Mucosa of gallbladder (tissue), 1 donor: ENCODE results near the gene DRAP1. TPM values are rescaled to one million over a fixed set of nuclear protein-coding genes. Genes with fewer than 3 reads are reported as not detected.
"Not testable (repeated sequence)": the region's sequence is repeated elsewhere in the genome, so short reads cannot be mapped to it uniquely, and the experiment has no call there.

Experiments
- DNase-seq: peaks from one replicate; pipeline ENCODE4 v3.0.0-alpha.2; 2020; ENCODE audit warnings: low spot score
- total RNA-seq: library from RNA; stranded (reverse); gene quantifications from one replicate; pipeline ENCODE4 v1.2.1, GENCODE V29; 2021
- donor health status: DM: no; HTN: no; CAD: no.

Gene DRAP1
- total RNA-seq, 1 donor from 2014 or later, result 90.1 TPM

- DNase-seq, result no peak
Measured at GRCh38 chr11:65886826-65887722, 32.2 kb upstream of the DRAP1 start.

GRCh38 chr11:65887723-65888162, 31.5 kb upstream of the DRAP1 start:
- DNase-seq, result no peak

- peak; percentile 97 for DNase-seq
Measured at GRCh38 chr11:65888163-65888814, 30.9 kb upstream of the DRAP1 start, which contains the start of gene FIBP. TSS of gene FIBP (minus strand) at chr11:65888471. CDS start at chr11:65888418, 53 bp downstream.

DNA sequence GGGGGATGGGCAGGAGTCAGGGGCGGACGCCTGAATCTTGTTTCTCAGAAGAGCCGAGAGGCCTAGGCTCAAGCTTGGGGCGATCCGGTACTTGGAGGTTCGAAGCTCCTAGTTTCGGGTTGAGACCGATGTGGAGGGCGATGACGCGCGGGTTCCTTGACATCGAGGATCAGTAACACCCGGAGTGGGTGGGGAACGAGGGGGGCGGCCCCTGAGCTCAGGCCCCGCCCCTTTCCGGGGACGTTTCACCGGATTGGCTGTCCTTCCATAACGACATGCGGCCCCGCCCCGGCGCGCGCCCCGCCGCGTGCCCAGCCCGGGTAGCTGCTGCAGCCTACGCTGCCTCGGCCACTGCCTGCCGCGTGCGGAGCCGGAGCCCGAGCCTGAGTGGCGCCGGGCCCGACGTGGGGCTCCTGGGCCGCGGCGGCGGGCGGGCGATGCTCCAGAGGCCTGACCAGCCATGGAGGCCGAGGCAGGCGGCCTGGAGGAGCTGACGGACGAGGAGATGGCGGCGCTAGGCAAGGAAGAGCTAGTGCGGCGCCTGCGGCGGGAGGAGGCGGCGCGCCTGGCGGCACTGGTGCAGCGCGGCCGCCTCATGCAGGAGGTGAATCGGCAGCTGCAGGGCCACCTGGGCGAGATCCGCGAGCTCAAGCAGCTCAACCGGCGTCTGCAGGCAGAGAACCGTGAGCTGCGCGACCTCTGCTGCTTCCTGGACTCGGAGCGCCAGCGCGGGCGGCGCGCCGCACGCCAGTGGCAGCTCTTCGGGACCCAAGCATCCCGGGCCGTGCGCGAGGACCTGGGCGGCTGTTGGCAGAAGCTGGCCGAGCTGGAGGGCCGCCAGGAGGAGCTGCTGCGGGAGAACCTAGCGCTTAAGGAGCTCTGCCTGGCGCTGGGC, 28.7 kb upstream of the DRAP1 start, which contains the start of gene CCDC85B:
Gene CCDC85B, plus strand, starts transcription at position 350 of the 895 bp plus-strand sequence. Its CDS starts 111 bp downstream, at position 461.
- peak; percentile 99 for DNase-seq

DNA sequence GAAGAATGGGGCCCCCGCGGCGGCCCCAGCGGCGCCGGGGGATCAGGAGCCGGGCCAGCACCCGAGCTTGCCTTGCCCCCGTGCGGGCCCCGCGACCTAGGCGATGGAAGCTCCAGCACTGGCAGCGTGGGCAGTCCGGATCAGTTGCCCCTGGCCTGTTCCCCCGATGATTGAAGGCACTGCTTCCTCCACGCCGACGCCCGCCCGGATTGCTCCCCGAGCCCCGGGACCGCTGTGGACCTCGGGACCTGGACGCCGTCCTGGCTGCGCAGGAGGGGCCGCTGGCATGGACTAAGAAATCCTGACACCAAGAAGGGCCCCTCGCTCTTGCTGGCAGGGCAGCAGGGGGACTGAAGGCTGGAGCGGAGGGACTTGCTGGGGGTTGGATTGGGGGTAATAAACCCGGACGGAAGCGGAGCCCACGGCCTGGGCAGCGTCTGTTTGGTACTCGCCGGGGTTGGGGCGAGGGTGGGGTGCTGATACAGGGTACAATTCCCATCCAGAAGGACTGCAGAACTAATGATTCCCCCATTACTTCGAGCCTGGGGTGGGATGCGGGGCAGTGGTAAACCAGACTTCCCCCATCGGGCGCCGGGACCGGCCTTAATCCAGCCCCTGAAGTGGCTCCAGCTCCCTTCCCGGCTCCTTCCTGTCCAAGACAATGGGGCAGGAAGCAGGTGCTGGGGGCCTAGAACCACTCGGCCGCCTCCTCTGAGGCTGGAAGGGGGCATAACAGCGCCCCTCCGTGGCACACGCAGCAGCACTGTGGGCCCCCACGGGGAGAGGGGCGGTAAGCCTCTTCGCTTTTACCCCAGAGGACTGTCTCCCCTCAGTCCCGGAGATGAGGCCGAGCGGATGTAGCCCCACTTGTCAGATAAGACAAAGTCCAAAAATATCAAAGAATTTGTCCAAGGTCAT, 27.7 kb upstream of the DRAP1 start:
- no peak for DNase-seq

- not testable (repeated sequence) for DNase-seq
Measured at GRCh38 chr11:65892137-65892540, 27.1 kb upstream of the DRAP1 start.

- DNase-seq, result no peak
Measured at GRCh38 chr11:65892661-65893317, 26.4 kb upstream of the DRAP1 start.

DNA sequence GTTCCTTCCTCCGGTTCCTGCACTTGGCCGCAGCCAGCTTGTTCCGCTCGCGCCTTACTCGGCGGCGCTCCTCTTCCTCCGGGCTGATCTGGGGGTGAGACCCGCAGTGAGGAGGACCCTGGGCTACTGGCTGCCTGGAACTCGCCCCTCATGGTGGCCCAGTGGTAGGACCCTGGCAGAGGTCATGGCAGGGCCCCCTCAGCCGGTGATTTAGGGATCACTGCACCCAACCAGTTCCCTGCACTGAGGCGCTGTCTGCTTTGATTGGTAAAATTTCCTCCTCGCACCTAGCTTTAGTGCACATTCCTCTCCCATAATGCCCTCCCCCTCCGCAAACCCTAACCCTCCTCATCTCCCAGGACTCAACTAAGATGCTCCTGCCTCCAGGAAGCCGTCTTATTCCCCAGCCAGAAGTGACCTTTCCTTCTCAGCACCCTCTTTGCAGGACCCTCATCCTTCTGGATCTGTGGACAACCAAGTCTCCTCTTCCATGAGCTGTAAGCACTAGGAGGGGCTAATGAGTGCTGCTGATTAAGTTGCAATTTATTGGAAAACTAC, 25.1 kb upstream of the DRAP1 start:
- no peak for DNase-seq

DNA sequence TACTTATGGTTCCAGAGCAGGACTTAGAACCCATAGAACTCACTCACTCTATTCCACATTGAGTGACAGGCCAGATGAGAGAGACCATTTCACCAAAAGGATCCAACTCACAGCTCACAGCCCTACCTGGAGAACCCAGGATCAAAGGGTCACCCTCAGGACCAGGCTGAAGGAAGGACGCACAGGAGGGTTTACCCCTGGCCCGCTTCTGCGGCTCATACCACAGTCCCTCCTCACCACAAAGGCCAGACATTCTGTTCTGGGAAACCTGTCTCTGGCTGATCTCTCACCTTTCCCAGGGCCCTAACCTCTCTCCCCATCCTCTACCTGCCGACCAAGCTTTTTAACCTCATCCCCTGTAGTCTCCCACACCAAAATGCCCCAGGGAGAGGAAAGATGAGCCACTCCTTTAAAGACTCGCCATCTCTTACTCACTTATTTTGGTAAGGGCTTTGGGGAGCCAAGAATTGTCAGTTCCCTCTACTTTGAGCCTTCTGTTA, 23.7 kb upstream of the DRAP1 start:
- DNase-seq, result no peak

DNA sequence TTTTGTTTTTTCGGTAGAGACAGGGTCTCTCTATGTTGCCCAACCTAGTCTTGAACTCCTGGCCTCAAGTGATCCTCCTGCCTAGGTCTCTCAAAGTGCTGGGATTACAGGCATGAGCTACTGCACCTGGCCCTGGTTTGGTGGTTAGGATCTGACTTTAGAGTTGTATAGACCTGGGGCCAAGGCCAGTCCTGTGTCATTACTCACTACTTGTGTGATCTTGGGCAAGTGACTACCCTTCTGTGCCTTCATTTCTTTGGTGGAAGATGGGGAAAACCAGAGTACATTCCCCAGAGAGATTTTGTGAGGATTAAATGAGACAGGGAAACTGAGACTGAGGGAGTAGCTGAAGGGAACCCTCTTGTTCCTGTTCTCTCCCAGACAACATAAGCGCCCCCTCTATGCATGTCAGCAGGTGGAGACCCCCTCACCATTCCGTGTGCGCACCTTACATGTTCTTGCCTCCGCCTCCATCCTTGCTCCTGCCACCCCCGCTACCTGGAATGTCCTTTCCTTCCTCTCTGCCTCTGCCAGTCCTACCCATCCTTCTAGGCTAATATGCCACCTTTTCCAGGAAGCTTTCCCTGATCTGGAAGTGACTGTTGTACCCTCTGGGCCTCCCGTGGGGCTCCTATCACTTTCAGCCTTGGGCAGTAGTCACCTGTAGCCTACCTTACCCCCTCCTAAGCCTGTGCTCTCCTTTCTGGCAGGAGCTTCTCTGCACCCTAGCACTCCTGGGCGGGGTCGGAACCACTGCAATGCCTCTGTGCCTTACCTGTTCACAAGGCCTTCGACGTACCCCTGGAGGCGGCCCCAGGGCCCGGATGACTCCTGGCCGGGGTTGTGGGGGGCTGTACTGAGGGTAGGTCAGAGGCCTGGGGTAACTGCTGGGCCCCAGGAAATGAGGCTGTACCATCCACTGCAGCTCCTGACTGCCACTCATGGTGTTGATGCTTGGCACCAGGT, 22.9 kb upstream of the DRAP1 start:
- DNase-seq, result no peak

DNA sequence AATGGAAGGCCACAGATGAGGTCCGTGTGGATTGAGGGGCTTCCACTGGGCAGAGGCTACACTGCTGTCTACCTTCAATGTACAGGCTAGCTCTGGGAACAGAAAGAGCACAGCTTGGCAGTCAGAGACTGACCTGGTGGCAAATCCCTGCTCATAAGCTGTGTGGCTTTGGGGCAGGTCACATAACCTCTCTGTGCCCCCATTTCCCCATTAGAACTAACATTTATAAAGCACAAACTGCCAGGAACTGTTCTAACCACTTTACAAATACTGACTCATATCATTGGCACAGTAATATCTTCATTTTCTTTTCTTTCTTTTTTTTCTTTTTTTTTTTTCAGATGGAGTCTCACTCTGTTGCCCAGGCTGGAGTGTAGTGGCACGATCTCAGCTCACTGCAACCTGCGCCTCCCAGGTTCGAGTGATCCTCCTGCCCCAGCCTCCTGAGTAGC, 22.2 kb upstream of the DRAP1 start:
- DNase-seq, result no peak

GRCh38 chr11:65898656-65899355, 20.4 kb upstream of the DRAP1 start:
- DNase-seq, result no peak

DNA sequence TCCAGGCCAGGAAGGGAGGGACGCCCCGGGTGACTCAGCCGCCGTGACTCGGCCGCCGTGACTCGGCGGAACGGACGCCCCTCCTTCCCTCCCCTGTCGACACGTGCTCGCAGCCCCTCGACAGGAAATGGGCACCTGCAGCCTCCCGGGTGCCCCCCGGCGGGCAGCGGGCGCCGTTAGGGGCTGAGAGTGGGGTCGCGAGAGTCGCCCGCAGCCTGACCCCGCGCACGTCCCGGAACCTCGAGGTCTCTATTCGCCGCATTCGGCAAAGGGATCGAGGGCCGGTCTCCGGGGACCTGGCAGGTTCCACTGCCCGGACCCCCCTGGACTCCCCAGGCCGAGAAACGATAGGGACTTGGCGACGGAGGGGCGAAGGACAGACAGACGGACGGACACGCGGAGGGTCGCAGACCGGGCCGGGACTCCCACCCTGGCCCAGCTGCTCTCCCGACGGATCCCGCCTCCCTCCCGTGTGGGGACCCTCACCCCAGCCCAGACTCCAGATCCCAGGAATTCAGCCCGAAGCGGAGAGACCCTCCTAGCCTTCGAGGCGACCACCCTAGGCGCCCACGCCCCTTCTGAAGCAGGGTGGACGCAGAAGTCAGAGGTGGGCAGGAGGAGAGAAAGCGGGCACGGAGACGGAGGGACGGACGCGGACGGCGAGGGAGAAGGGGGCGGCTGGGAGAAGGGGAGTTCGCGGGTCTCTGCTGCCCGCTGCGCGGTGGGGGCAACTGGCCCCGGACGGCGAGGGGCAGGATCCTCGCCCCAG, 19.7 kb upstream of the DRAP1 start:
- DNase-seq, result no peak

DNA sequence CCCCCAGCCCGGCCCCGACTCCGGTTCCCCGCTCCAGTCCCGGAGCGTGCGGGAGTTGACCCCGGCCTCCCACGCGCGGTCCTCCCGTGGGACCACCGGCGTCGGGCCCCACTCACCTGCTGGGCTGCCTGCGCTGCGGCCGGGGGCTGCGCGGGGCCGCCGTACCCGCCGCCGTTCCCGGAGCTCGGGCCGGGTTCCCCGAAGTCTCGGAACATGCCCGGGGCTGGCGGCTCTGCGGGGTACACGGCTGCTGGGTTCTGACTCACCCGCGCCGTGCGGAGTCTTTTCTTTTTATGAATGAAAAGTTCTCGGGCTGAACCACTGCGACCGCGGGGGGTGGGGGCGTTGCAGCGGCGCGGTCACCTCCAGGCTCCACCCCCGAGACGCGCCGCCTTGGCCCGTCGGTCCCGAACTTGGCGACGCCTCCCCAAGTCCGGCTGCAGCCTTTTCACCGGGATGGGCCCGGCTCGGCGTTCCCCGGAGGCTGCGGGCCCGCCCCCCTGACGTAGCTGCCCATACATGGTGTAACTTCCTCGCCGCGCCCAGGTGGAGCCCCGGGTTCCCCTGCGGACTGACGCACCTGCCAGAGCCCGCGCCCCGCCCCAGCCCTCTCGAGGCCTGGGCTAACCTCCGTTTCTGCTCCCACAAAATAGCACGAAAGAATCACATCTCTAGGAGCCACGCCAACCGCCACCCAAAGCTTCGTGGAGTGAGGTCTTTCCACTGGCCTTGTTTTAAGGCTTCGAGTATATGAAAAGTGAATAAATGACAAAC, 18.9 kb upstream of the DRAP1 start, which contains the start of gene FOSL1:
Gene FOSL1, minus strand, starts transcription at position 264 of the 774 bp plus-strand sequence. Its CDS starts 49 bp downstream, at position 215.
- DNase-seq, result peak; percentile 88

DNA sequence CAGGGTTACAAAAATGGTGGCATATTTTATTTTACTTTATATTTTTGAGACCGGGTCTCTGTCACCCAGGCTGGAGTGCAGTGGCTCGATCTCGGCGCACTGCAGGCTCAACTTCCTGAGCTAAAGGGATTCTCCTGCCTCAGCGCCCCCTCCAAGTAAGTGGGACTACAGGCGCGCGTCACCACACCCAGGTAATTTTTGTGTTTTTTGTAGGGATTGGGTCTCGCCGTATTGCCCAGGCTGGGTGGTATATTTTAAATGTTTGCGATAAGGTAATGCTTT, 18.4 kb upstream of the DRAP1 start:
- no peak for DNase-seq

DNA sequence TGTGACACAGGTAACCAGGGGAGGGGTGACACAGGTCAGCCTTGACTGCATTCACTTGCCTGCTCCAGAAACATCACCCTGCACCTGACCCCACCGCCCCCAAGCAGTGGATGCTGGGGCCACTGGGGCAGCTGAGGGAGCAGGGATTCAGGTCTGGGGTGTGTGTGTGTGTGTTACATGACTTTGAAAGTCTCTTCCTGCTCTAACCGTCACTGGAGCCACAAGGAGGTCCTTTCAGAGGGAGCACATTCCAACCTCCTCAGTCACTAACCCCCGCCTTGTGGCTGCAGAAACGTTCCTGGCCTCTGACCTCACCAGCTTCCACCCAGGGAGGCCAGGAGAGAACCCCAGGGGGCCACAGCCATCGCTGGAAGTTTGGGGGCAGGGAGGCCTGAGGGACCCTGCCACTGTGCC, 16.2 kb upstream of the DRAP1 start:
- no peak for DNase-seq
